ENCODE measurements around the gene OR6F1.

- no peak for TF ChIP-seq POLR2A (IDR thresholded peaks at IDR 0.05; ENCODE audit: low read depth, low read length)
- TF ChIP-seq EZH2 (IDR thresholded peaks at IDR 0.05; ENCODE audit: borderline replicate concordance, low read depth, low read length, severe bottlenecking), result no peak
- TF ChIP-seq, protein P1, sequence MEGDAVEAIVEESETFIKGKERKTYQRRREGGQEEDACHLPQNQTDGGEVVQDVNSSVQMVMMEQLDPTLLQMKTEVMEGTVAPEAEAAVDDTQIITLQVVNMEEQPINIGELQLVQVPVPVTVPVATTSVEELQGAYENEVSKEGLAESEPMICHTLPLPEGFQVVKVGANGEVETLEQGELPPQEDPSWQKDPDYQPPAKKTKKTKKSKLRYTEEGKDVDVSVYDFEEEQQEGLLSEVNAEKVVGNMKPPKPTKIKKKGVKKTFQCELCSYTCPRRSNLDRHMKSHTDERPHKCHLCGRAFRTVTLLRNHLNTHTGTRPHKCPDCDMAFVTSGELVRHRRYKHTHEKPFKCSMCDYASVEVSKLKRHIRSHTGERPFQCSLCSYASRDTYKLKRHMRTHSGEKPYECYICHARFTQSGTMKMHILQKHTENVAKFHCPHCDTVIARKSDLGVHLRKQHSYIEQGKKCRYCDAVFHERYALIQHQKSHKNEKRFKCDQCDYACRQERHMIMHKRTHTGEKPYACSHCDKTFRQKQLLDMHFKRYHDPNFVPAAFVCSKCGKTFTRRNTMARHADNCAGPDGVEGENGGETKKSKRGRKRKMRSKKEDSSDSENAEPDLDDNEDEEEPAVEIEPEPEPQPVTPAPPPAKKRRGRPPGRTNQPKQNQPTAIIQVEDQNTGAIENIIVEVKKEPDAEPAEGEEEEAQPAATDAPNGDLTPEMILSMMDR (IDR thresholded peaks at IDR 0.05; ENCODE audit: extremely low read depth in 1 of 2, insufficient read depth in 1 of 2, low read depth in 1 of 2, low read length in 2 of 2), result no peak
- no peak for TF ChIP-seq MAX (IDR thresholded peaks at IDR 0.05; ENCODE audit: insufficient read depth, insufficient read length)
- no peak for TF ChIP-seq POLR2AphosphoS5 (IDR thresholded peaks at IDR 0.05; ENCODE audit: insufficient read depth, low read depth, low read length)
Observed at GRCh38 chr1:247748041-247748440, 31.6 kb upstream of the OR6F1 start, which contains the start of gene OR14A2.

Data from endothelial cell of umbilical vein (primary cell).